SK-N-SH treated with all-trans-retinoic acid at 6 μM for 48 hours (cell line): ENCODE data around the gene CYP1A2.

Experiments used
- ATAC-seq: fragments of 200-7000 bp; cut with Tn5 transposase; 3 replicates; pipeline ENCODE4 v1.9.1; 2020; ENCODE audit warnings: mild to moderate bottlenecking, moderate library complexity
- ARNTL ChIP-seq: fragments of 450-650 bp; formaldehyde crosslinking; IDR thresholded peaks from 2 replicates; pipeline ENCODE4 v1.5.0; 2020; ENCODE audit warnings: low read depth, mild to moderate bottlenecking, moderate library complexity, borderline replicate concordance
- CREB5 ChIP-seq: fragments of 250-450 bp; sonication (Bioruptor Pico); IDR thresholded peaks from 2 replicates; pipeline ENCODE4 v1.5.1; 2020; ENCODE audit warnings: low read depth, mild to moderate bottlenecking, moderate library complexity
- CSDC2 ChIP-seq: fragments of 250-450 bp; sonication (Bioruptor Pico); IDR thresholded peaks from 2 replicates; pipeline ENCODE4 v1.5.0; 2020; ENCODE audit warnings: mild to moderate bottlenecking, moderate library complexity
- CSRNP3 ChIP-seq: fragments of 250-450 bp; sonication (Bioruptor Pico); IDR thresholded peaks from 2 replicates; pipeline ENCODE4 v1.5.1; 2021; ENCODE audit warnings: mild to moderate bottlenecking, moderate library complexity
- ESRRG ChIP-seq: fragments of 250-450 bp; sonication (Bioruptor Pico); IDR thresholded peaks from 2 replicates; pipeline ENCODE4 v1.6.1; 2021; ENCODE audit warnings: mild to moderate bottlenecking
- GLIS3 ChIP-seq: fragments of 250-450 bp; sonication (Bioruptor Pico); IDR thresholded peaks from 2 replicates; pipeline ENCODE4 v1.5.0; 2020; ENCODE audit warnings: mild to moderate bottlenecking, moderate library complexity
- ISL1 ChIP-seq: fragments of 250-450 bp; sonication (Bioruptor Pico); IDR thresholded peaks from 2 replicates; pipeline ENCODE4 v2.1.2; 2022; ENCODE audit warnings: mild to moderate bottlenecking, moderate library complexity
- OSR1 ChIP-seq: fragments of 250-450 bp; sonication (Bioruptor Pico); IDR thresholded peaks from 2 replicates; pipeline ENCODE4 v1.8.0; 2022; ENCODE audit warnings: moderate library complexity, mild to moderate bottlenecking, inconsistent platforms
- PATZ1 ChIP-seq: fragments of 250-450 bp; sonication (Bioruptor Pico); IDR thresholded peaks from 2 replicates; pipeline ENCODE4 v1.8.0; 2020; ENCODE audit warnings: mild to moderate bottlenecking, moderate library complexity, borderline replicate concordance
- POU6F1 ChIP-seq: fragments of 250-450 bp; sonication (Bioruptor Pico); IDR thresholded peaks from 2 replicates; pipeline ENCODE4 v1.8.0; 2021; ENCODE audit warnings: low read depth, mild to moderate bottlenecking, moderate library complexity, borderline replicate concordance
- PPARA ChIP-seq: fragments of 250-450 bp; sonication (Bioruptor Pico); IDR thresholded peaks from 2 replicates; pipeline ENCODE4 v1.5.0; 2020; ENCODE audit warnings: mild to moderate bottlenecking, borderline replicate concordance
- RARB ChIP-seq: fragments of 250-450 bp; sonication (Bioruptor Pico); IDR thresholded peaks from 2 replicates; pipeline ENCODE4 v1.8.0; 2021; ENCODE audit warnings: mild to moderate bottlenecking, moderate library complexity
- TOX ChIP-seq: fragments of 250-450 bp; sonication (Bioruptor Pico); IDR thresholded peaks from 2 replicates; pipeline ENCODE4 v1.8.0; 2021; ENCODE audit warnings: mild to moderate bottlenecking, moderate library complexity, borderline replicate concordance
- ZC3H10 ChIP-seq: fragments of 250-450 bp; sonication (Bioruptor Pico); IDR thresholded peaks from 2 replicates; pipeline ENCODE4 v1.5.1; 2021; ENCODE audit warnings: mild to moderate bottlenecking, moderate library complexity
- ZFP30 ChIP-seq: fragments of 450-650 bp; formaldehyde crosslinking; IDR thresholded peaks from 2 replicates; pipeline ENCODE4 v1.5.0; 2022; ENCODE audit warnings: mild to moderate bottlenecking, moderate library complexity
- ZNF565 ChIP-seq: fragments of 450-650 bp; formaldehyde crosslinking; conservative IDR thresholded peaks from 2 replicates; pipeline ENCODE4 v1.5.0; 2020; ENCODE audit warnings: low read depth, mild to moderate bottlenecking, moderate library complexity
- ZNF70 ChIP-seq: fragments of 450-650 bp; formaldehyde crosslinking; IDR thresholded peaks from 2 replicates; pipeline ENCODE4 v1.5.0; 2020; ENCODE audit warnings: mild to moderate bottlenecking, moderate library complexity
- ZNF8 ChIP-seq: fragments of 450-650 bp; formaldehyde crosslinking; IDR thresholded peaks from 2 replicates; pipeline ENCODE4 v1.5.0; 2020; ENCODE audit warnings: mild to moderate bottlenecking, moderate library complexity

CYP1A2 gene

GRCh38 chr15:74793135-74794028, 44.7 kb downstream of the CYP1A2 start:
- ATAC-seq, result no peak
- TF ChIP-seq POU6F1 (CRISPR knock-in tag), result no peak
- no peak for TF ChIP-seq ZNF8 (CRISPR knock-in tag)

GRCh38 chr15:74794248-74794969, 45.8 kb downstream of the CYP1A2 start:
- no peak for ATAC-seq
- no peak for TF ChIP-seq ESRRG (CRISPR knock-in tag)
- TF ChIP-seq, all 23 proteins: peak for 0

GRCh38 chr15:74794970-74795349, 46.3 kb downstream of the CYP1A2 start:
- TF ChIP-seq RARB, result no peak
- no peak for TF ChIP-seq ISL1 (CRISPR knock-in tag)
- TF ChIP-seq TOX (CRISPR knock-in tag), result no peak
- TF ChIP-seq, all 23 proteins: peak for 0

GRCh38 chr15:74795966-74796625, 47.5 kb downstream of the CYP1A2 start:
- ATAC-seq, result no peak

More at GRCh38 chr15:74794970-74795349, 46.3 kb downstream of the CYP1A2 start:
- ATAC-seq, result no peak

More at GRCh38 chr15:74795966-74796625, 47.5 kb downstream of the CYP1A2 start:
- TF ChIP-seq ZNF70 (CRISPR knock-in tag), result no peak
- TF ChIP-seq CSDC2, result no peak
- no peak for TF ChIP-seq ZFP30
- TF ChIP-seq GLIS3, result no peak
- TF ChIP-seq TOX (CRISPR knock-in tag), result no peak
- TF ChIP-seq ZNF565 (CRISPR knock-in tag), result no peak
- no peak for TF ChIP-seq ZC3H10 (CRISPR knock-in tag)
- TF ChIP-seq OSR1 (CRISPR knock-in tag), result no peak
- no peak for TF ChIP-seq CREB5
- TF ChIP-seq CSRNP3, result no peak
- TF ChIP-seq ARNTL (CRISPR knock-in tag), result no peak
- TF ChIP-seq ISL1 (CRISPR knock-in tag), result no peak
- no peak for TF ChIP-seq PPARA (CRISPR knock-in tag)
- no peak for TF ChIP-seq POU6F1 (CRISPR knock-in tag)
- TF ChIP-seq PATZ1 (CRISPR knock-in tag), result no peak
- no peak for TF ChIP-seq ZNF8 (CRISPR knock-in tag)
- TF ChIP-seq, all 23 proteins: peak for 0
